Right atrium auricular region (tissue), 2 donors: Measurements from ENCODE around the gene CDH8. TPM values are rescaled to one million over a fixed set of nuclear protein-coding genes. Genes with fewer than 3 reads are reported as not detected.

Source experiments
- DNase-seq: peaks from one replicate; pipeline ENCODE4 v3.0.0-alpha.2; 2019; ENCODE audit warnings: low spot score
- H3K27ac ChIP-seq, 2 donors: fragments of 200-600 bp; sonication (generic); 1 replicate in 1 of 2; 2 replicates in 1 of 2; pipeline ENCODE4 v1.5.1; 2016 to 2019
- H3K27me3 ChIP-seq, 2 donors: fragments of 200-600 bp; sonication (generic); one replicate each; pipeline versions ENCODE4 v1.5.1 to v1.6.0; 2017 to 2019
- H3K36me3 ChIP-seq: fragments of 200-600 bp; sonication (generic); one replicate; pipeline ENCODE4 v1.5.1; 2016
- H3K4me1 ChIP-seq, 2 donors: fragments of 200-600 bp; sonication (generic); one replicate each; pipeline versions ENCODE4 v1.5.1 to v1.6.0; 2017 to 2019
- H3K4me3 ChIP-seq, 2 donors: fragments of 200-600 bp; sonication (generic); 1 replicate in 1 of 2; 2 replicates in 1 of 2; pipeline ENCODE4 v1.5.1; 2017 to 2019; ENCODE audit warnings: mild to moderate bottlenecking in 1 of 2, moderate library complexity in 1 of 2
- H3K9me3 ChIP-seq, 2 donors: fragments of 200-600 bp; sonication (generic); one replicate each; pipeline ENCODE4 v1.5.1; 2019
- CTCF ChIP-seq, 2 donors: fragments of 200-600 bp; sonication (generic); IDR thresholded peaks; one replicate each; pipeline ENCODE4 v1.5.1; 2019; ENCODE audit warnings: antibody characterized with exemption in 2 of 2
- total RNA-seq, 2 donors: library from RNA; depleted of rRNA; stranded (reverse); fragments of >200 nt; gene quantifications; one replicate each; pipeline ENCODE4 v1.1.0, GENCODE V29; 2016

Gene CDH8
- total RNA-seq, 2 donors from 2014 or later = not detected

GRCh38 chr16:62067981-62068380, 31.7 kb upstream of the CDH8 start:
- Histone ChIP-seq H3K4me3 (no peak overlapping the region), H3K9me3 (no peaks in the 10 kb centered on the region), H3K4me1 (no peaks in the 10 kb centered on the region), H3K27me3 (no peaks in the 10 kb centered on the region), H3K27ac (no peak overlapping the region), H3K36me3 (no peaks in the 10 kb centered on the region)
- TF ChIP-seq CTCF (IDR thresholded peaks at IDR 0.05) = no peak
- no peak for DNase-seq

DNA sequence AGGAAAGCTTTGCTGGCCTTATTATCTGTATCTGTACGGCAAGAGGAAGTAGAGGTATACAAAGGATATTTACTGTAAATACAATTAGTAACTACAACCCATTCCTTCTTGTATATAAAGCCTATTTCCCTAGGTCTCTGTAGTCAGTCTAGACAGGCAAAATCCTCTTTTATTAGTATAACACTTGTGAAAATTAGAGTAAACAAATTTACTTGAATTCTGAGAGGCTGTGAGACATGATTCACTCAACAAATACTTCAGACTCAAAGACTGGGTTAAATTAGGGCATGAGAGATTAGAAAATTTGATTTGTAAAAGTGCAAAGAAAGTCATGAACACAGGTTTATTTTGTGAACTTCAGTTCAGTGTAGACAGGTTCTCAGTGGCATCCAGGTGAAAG, 30.9 kb upstream of the CDH8 start:
- Histone ChIP-seq H3K4me3 (no peak overlapping the region), H3K27ac (no peak overlapping the region), H3K36me3 (no peaks in the 10 kb centered on the region), H3K9me3 (no peaks in the 10 kb centered on the region), H3K4me1 (no peaks in the 10 kb centered on the region), H3K27me3 (no peaks in the 10 kb centered on the region)
- TF ChIP-seq CTCF (IDR thresholded peaks at IDR 0.05) = no peak
- DNase-seq = no peak

GRCh38 chr16:62066747-62067146, 30.5 kb upstream of the CDH8 start:
- no peak for TF ChIP-seq CTCF (IDR thresholded peaks at IDR 0.05)
- Histone ChIP-seq H3K27me3 (no peaks in the 10 kb centered on the region), H3K4me3 (no peak overlapping the region), H3K36me3 (no peaks in the 10 kb centered on the region), H3K9me3 (no peaks in the 10 kb centered on the region), H3K27ac (no peak overlapping the region), H3K4me1 (no peaks in the 10 kb centered on the region)
- no peak for DNase-seq

DNA sequence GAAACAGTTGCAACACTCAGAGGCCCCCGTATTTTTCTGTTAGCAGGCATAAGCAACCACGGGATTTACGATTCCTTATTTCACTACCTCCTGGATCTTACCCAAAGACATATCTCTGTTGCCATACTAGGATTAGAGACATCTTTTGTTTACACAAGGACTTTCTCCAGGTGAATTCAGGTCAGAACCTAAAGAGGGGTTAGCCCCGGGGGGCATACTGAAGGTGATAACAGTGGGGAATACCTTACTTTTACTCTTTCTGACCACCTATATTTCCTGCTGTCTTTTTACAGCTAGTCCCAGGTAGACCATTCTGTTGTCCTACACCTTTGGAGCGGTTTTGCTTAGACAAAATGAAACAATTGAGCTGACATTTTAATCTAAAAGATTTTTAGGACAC, 27.9 kb upstream of the CDH8 start:
- no peak for DNase-seq
- no peak for TF ChIP-seq CTCF (IDR thresholded peaks at IDR 0.05)
- H3K9me3 ChIP-seq = no peaks in the 10 kb centered on the region
- no peaks in the 10 kb centered on the region for H3K4me1 ChIP-seq
- no peaks in the 10 kb centered on the region for H3K36me3 ChIP-seq
- H3K27me3 ChIP-seq = no peaks in the 10 kb centered on the region
- no peak overlapping the region for H3K4me3 ChIP-seq
- no peak overlapping the region for H3K27ac ChIP-seq

GRCh38 chr16:62060089-62060488, 23.9 kb upstream of the CDH8 start:
- TF ChIP-seq CTCF (IDR thresholded peaks at IDR 0.05) = no peak
- Histone ChIP-seq H3K9me3 (no peaks in the 10 kb centered on the region), H3K27me3 (no peaks in the 10 kb centered on the region), H3K36me3 (no peaks in the 10 kb centered on the region), H3K4me3 (no peak overlapping the region), H3K4me1 (no peaks in the 10 kb centered on the region), H3K27ac (no peak overlapping the region)
- no peak for DNase-seq

- Histone ChIP-seq H3K4me3 (no peak overlapping the region), H3K27me3 (no peaks in the 10 kb centered on the region), H3K4me1 (no peaks in the 10 kb centered on the region), H3K27ac (no peak overlapping the region), H3K9me3 (no peaks in the 10 kb centered on the region), H3K36me3 (no peaks in the 10 kb centered on the region)
- no peak for DNase-seq
- TF ChIP-seq CTCF (IDR thresholded peaks at IDR 0.05) = no peak
Measured at GRCh38 chr16:62059527-62059926, 23.3 kb upstream of the CDH8 start.
